H9 (cell line): ENCODE results near the gene NSUN3. TPM values are rescaled to one million over a fixed set of nuclear protein-coding genes. Genes with fewer than 3 reads are reported as not detected.
A peak's percentile ranks its signal among the peaks of the same experiment; 100 is the strongest.

Experiments used
- DNase-seq: peaks from one replicate; pipeline ENCODE4 v3.0.0-alpha.2; 2017
- H2AFZ ChIP-seq: one replicate; pipeline ENCODE4 v1.6.1; 2013; ENCODE audit warnings: mild to moderate bottlenecking, low read length, control low read depth, moderate library complexity
- H2AK5ac ChIP-seq: 2 replicates; pipeline ENCODE4 v1.6.1; 2013; ENCODE audit warnings: low read length, control low read depth, mixed read lengths; ENCODE audit not compliant: insufficient read length
- H2BK120ac ChIP-seq: one replicate; pipeline ENCODE4 v1.6.1; 2013; ENCODE audit warnings: low read depth, mild to moderate bottlenecking, low read length, control low read depth, inconsistent platforms; ENCODE audit not compliant: poor library complexity, severe bottlenecking
- H2BK12ac ChIP-seq: 2 replicates; pipeline ENCODE4 v1.6.1; 2013; ENCODE audit warnings: low read length, control low read depth, mixed read lengths, low read depth; ENCODE audit not compliant: insufficient read length
- H2BK15ac ChIP-seq: 2 replicates; pipeline ENCODE4 v1.6.1; 2013; ENCODE audit warnings: low read depth, low read length, control low read depth
- H2BK20ac ChIP-seq: one replicate; pipeline ENCODE4 v1.6.1; 2013; ENCODE audit warnings: low read depth, mild to moderate bottlenecking, low read length, control low read depth, inconsistent platforms; ENCODE audit not compliant: poor library complexity, severe bottlenecking
- H2BK5ac ChIP-seq: 2 replicates; pipeline ENCODE4 v1.6.1; 2013; ENCODE audit warnings: low read length, control low read depth, mixed read lengths; ENCODE audit not compliant: insufficient read length
- H3K14ac ChIP-seq: 2 replicates; pipeline ENCODE4 v1.6.1; 2013; ENCODE audit warnings: low read length, control low read depth; ENCODE audit not compliant: insufficient read depth
- H3K18ac ChIP-seq: 2 replicates; pipeline ENCODE4 v1.6.1; 2013; ENCODE audit warnings: low read depth, mild to moderate bottlenecking, mixed read lengths, low read length, control low read depth; ENCODE audit not compliant: insufficient read length
- H3K23ac ChIP-seq: 2 replicates; pipeline ENCODE4 v1.6.1; 2013; ENCODE audit warnings: low read length, control low read depth, mixed read lengths, low read depth; ENCODE audit not compliant: insufficient read length
- H3K23me2 ChIP-seq: 2 replicates; pipeline ENCODE4 v1.6.1; 2013; ENCODE audit warnings: low read depth, mild to moderate bottlenecking, mixed read lengths, low read length, control low read depth; ENCODE audit not compliant: insufficient read length, poor library complexity, severe bottlenecking
- H3K27ac ChIP-seq: 2 replicates; pipeline ENCODE4 v1.5.1; 2013; ENCODE audit warnings: low read length, control low read depth, mixed read lengths, low read depth; ENCODE audit not compliant: insufficient read length
- H3K27me3 ChIP-seq: 2 replicates; pipeline ENCODE4 v1.6.1; 2013; ENCODE audit warnings: low read length, control low read depth, inconsistent platforms; ENCODE audit not compliant: insufficient read depth
- H3K4ac ChIP-seq: 2 replicates; pipeline ENCODE4 v1.6.1; 2013; ENCODE audit warnings: low read depth, mild to moderate bottlenecking, control low read depth, inconsistent platforms, low read length, moderate library complexity
- H3K4me1 ChIP-seq: 2 replicates; pipeline ENCODE4 v1.6.1; 2013; ENCODE audit warnings: low read length, control low read depth, inconsistent platforms; ENCODE audit not compliant: insufficient read depth
- H3K4me2 ChIP-seq: 2 replicates; pipeline ENCODE4 v1.6.1; 2013; ENCODE audit warnings: low read length, control low read depth, mixed read lengths; ENCODE audit not compliant: insufficient read length, insufficient read depth
- H3K56ac ChIP-seq: 2 replicates; pipeline ENCODE4 v1.6.1; 2013; ENCODE audit warnings: low read depth, mild to moderate bottlenecking, mixed read lengths, low read length, control low read depth; ENCODE audit not compliant: insufficient read length
- H3K79me1 ChIP-seq: 2 replicates; pipeline ENCODE4 v1.6.1; 2013; ENCODE audit warnings: low read depth, mild to moderate bottlenecking, moderate library complexity, low read length, control low read depth, inconsistent platforms; ENCODE audit not compliant: insufficient read depth, poor library complexity, severe bottlenecking
- H3K79me2 ChIP-seq: 2 replicates; pipeline ENCODE4 v1.6.1; 2013; ENCODE audit warnings: low read length, control low read depth, inconsistent platforms; ENCODE audit not compliant: insufficient read depth
- H3K9ac ChIP-seq: 2 replicates; pipeline ENCODE4 v1.6.1; 2013; ENCODE audit warnings: low read length, control low read depth, mixed read lengths; ENCODE audit not compliant: insufficient read length; ENCODE audit errors: extremely low read depth
- H3K9me3 ChIP-seq: one replicate; pipeline ENCODE4 v1.6.1; 2013; ENCODE audit warnings: low read depth, low read length, inconsistent platforms; ENCODE audit not compliant: control insufficient read depth
- H3T11ph ChIP-seq: one replicate; pipeline ENCODE4 v1.6.1; 2013; ENCODE audit warnings: mild to moderate bottlenecking, low read length, control low read depth, inconsistent platforms
- H4K20me1 ChIP-seq: one replicate; pipeline ENCODE4 v1.6.1; 2013; ENCODE audit not compliant: control insufficient read depth, insufficient read length, insufficient read depth
- H4K5ac ChIP-seq: 2 replicates; pipeline ENCODE4 v1.6.1; 2013; ENCODE audit warnings: low read depth, mild to moderate bottlenecking, mixed read lengths, low read length, control low read depth; ENCODE audit not compliant: insufficient read length
- H4K8ac ChIP-seq: replicated peaks from 2 replicates; pipeline ENCODE4 v1.6.1; 2013; ENCODE audit warnings: low read length, control low read depth, mixed read lengths, low read depth; ENCODE audit not compliant: insufficient read length
- H4K91ac ChIP-seq: 2 replicates; pipeline ENCODE4 v1.6.1; 2013; ENCODE audit warnings: low read depth, mild to moderate bottlenecking, moderate library complexity, mixed read lengths, low read length, control low read depth; ENCODE audit not compliant: insufficient read length
- H3K27ac Mint-ChIP-seq, 3 experiments: 2 replicates in 2 of 3; 3 replicates in 1 of 3; pipeline ENCODE4 v1.8.0; 2020 to 2021; ENCODE audit warnings: mixed read lengths in 3 of 3, mild to moderate bottlenecking in 1 of 3, moderate library complexity in 1 of 3
- H3K27me3 Mint-ChIP-seq: 2 replicates; pipeline ENCODE4 v1.8.0; 2021; ENCODE audit warnings: low read depth, mild to moderate bottlenecking, moderate library complexity, mixed read lengths
- H3K36me3 Mint-ChIP-seq, 3 experiments: 2 replicates in 2 of 3; 3 replicates in 1 of 3; pipeline ENCODE4 v1.8.0; 2020 to 2021; ENCODE audit warnings: low read depth in 3 of 3, mixed read lengths in 3 of 3; ENCODE audit not compliant: insufficient read depth in 1 of 3
- H3K4me1 Mint-ChIP-seq, 2 experiments: 2 replicates each; pipeline ENCODE4 v1.8.0; 2020; ENCODE audit warnings: mixed read lengths in 2 of 2
- H3K4me3 Mint-ChIP-seq, 2 experiments: 2 replicates in 1 of 2; 3 replicates in 1 of 2; pipeline ENCODE4 v1.8.0; 2020 to 2021; ENCODE audit warnings: mild to moderate bottlenecking in 2 of 2, mixed read lengths in 2 of 2, moderate library complexity in 1 of 2
- H3K9me3 Mint-ChIP-seq, 2 experiments: 2 replicates in 1 of 2; 3 replicates in 1 of 2; pipeline ENCODE4 v1.8.0; 2020; ENCODE audit warnings: mild to moderate bottlenecking in 2 of 2, mixed read lengths in 2 of 2, moderate library complexity in 1 of 2
- WGBS: extraction: QIAGEN DNeasy Blood & Tissue Kit; methylation state at CpG from one replicate; pipeline ENCODE4 v1.1.7; 2013; ENCODE audit warnings: missing lambda C conversion rate, low lambda C conversion rate, mixed read lengths; ENCODE audit not compliant: insufficient read length; ENCODE audit errors: extremely low coverage; 5-methylcytosine and 5-hydroxymethylcytosine counted together
- total RNA-seq: library from RNA; stranded (reverse); gene quantifications from 2 replicates; pipeline ENCODE4 v1.2.1, GENCODE V29; 2021
- TF ChIP-seq, protein P1 (sequence below): fragments of 200-600 bp; sonication (generic); conservative IDR thresholded peaks from 3 replicates; pipeline ENCODE4 v1.8.0; 2021; ENCODE audit warnings: antibody characterized with exemption, mild to moderate bottlenecking

Gene NSUN3
- total RNA-seq, 1 experiment from 2014 or later = 7.4 TPM

DNA sequence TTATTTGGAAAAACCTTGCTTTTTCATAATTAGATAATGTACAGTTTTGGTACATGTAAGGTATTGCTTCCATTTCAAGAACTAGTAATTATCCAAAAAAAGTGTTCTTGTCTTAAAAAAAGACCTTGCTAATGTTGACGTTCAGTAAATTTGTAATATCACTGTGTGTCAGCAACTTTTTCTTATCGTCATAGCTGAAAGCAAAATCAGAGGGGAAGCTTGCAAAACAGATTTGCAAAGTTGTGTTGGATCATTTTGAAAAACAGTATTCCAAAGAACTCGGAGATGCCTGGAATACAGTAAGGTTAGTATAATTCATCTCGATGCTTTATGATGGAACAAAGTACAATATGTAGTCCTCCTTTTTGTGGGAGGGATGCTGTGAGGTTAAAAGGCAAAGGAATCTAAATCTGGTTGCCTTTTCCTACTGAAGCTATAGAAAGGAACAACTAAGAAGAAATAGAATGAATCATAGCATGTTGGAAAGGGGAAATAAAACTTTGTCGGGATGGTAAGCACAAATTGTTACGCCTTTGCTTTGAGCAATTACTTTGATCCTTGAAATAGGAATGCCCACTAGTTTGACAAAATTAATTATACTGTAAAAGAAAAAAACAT, 1.5 kb downstream of the NSUN3 start:
- Histone ChIP-seq H3K14ac (no peak overlapping the region), H3K79me2 (no peaks in the 10 kb centered on the region; the same call in 1 of the 2 replicates), H3K23ac (no peak overlapping the region), H2AK5ac (no peak overlapping the region), H3K27me3 (no peaks in the 10 kb centered on the region), H3K23me2 (peaks cover 8% of the 10 kb centered on the region), H3K4ac (no peak overlapping the region), H4K8ac (no peak overlapping the region), H2BK15ac (no peak overlapping the region), H3K9ac (no peak overlapping the region), H4K91ac (no peak overlapping the region), H3K18ac (no peak overlapping the region), H4K5ac (no peak overlapping the region), H2BK12ac (no peak overlapping the region), H4K20me1 (no peaks in the 10 kb centered on the region), H3K9me3 (no peaks in the 10 kb centered on the region), H3K27ac (no peak overlapping the region), H3K79me1 (peaks cover 4% of the 10 kb centered on the region), H3K4me1 (no peaks in the 10 kb centered on the region; the same call in none of the 2 replicates), H3K56ac (no peak overlapping the region), H2BK20ac (no peak overlapping the region), H3K4me2 (no peak overlapping the region), H2AFZ (no peak overlapping the region), H2BK120ac (no peak overlapping the region), H2BK5ac (no peak overlapping the region), H3T11ph (no peak overlapping the region)
- H3K27ac Mint-ChIP-seq = no peak overlapping the region
- no CpG with 5 or more reads among the region's 6 CpGs for WGBS
- DNase-seq = no peak
- H3K4me1 Mint-ChIP-seq = peaks cover 5 to 8% of the 10 kb centered on the region in 2 experiments
- H3K4me3 Mint-ChIP-seq = peak overlapping the region; percentile 96 to 98
- H3K9me3 Mint-ChIP-seq = peaks cover 0 to 2% of the 10 kb centered on the region in 2 experiments; a peak in 1 of 5 replicates
- TF ChIP-seq, protein P1, sequence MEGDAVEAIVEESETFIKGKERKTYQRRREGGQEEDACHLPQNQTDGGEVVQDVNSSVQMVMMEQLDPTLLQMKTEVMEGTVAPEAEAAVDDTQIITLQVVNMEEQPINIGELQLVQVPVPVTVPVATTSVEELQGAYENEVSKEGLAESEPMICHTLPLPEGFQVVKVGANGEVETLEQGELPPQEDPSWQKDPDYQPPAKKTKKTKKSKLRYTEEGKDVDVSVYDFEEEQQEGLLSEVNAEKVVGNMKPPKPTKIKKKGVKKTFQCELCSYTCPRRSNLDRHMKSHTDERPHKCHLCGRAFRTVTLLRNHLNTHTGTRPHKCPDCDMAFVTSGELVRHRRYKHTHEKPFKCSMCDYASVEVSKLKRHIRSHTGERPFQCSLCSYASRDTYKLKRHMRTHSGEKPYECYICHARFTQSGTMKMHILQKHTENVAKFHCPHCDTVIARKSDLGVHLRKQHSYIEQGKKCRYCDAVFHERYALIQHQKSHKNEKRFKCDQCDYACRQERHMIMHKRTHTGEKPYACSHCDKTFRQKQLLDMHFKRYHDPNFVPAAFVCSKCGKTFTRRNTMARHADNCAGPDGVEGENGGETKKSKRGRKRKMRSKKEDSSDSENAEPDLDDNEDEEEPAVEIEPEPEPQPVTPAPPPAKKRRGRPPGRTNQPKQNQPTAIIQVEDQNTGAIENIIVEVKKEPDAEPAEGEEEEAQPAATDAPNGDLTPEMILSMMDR = no peak
- H3K36me3 Mint-ChIP-seq = peaks cover 8 to 15% (median 9%) of the 10 kb centered on the region in 3 experiments; a peak in 6 of 7 replicates
- no peaks in the 10 kb centered on the region for H3K27me3 Mint-ChIP-seq
